Nephron progenitor cell (in vitro differentiated cells): Measurements from ENCODE around the gene TMEM59.

Experiments used
- DNase-seq: peaks from one replicate; pipeline ENCODE4 v3.0.0; 2021
- H3K27ac Mint-ChIP-seq: 2 replicates; pipeline ENCODE4 v1.8.0; 2021; ENCODE audit warnings: mild to moderate bottlenecking, moderate library complexity, mixed read lengths
- H3K27me3 Mint-ChIP-seq: 2 replicates; pipeline ENCODE4 v1.8.0; 2021; ENCODE audit warnings: mild to moderate bottlenecking, low read depth, mixed read lengths; ENCODE audit not compliant: poor library complexity
- H3K36me3 Mint-ChIP-seq: 2 replicates; pipeline ENCODE4 v1.8.0; 2021; ENCODE audit warnings: low read depth, mixed read lengths
- H3K4me1 Mint-ChIP-seq: 2 replicates; pipeline ENCODE4 v1.8.0; 2021; ENCODE audit warnings: mixed read lengths
- H3K4me3 Mint-ChIP-seq: 2 replicates; pipeline ENCODE4 v1.8.0; 2021; ENCODE audit warnings: mild to moderate bottlenecking, moderate library complexity, mixed read lengths
- H3K9me3 Mint-ChIP-seq: 2 replicates; pipeline ENCODE4 v1.8.0; 2021; ENCODE audit warnings: mild to moderate bottlenecking, moderate library complexity, mixed read lengths
- TF ChIP-seq, protein P1 (sequence below): fragments of 200-600 bp; sonication (generic); IDR thresholded peaks from 2 replicates; pipeline ENCODE4 v1.5.0; 2021; ENCODE audit warnings: antibody characterized with exemption

Gene TMEM59

DNA sequence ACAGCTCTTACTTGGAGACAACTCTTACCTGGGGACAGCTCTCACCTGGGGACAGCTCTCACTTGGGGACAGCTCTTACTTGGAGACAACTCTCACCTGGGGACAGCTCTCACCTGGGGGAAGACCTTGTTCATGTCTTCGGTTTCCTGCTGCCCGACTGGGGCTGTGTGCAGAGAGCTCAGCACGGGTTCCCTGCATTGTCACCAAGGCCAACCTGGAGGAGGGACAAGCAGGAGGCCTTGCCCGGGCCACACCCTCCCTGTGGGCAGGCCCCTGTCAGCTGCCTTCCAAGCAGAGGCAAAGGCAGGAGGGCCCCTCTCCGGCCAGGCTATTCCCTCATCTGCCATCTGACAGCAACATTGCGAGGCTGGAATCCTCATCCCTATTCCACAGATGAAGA, 35.0 kb downstream of the TMEM59 start, which contains the start of gene LDLRAD1:
Gene LDLRAD1, minus strand, starts transcription at position 208 of the 400 bp plus-strand sequence. Its CDS starts 74 bp downstream, at position 134.
- Mint-ChIP-seq H3K27ac (peak within 1 kb of the TSS; percentile 76), H3K9me3 (no peaks in the 10 kb centered on the region), H3K36me3 (no peaks in the 10 kb centered on the region), H3K27me3 (peaks cover 9% of the 10 kb centered on the region), H3K4me3 (no peak within 1 kb of the TSS), H3K4me1 (peaks cover 13% of the 10 kb centered on the region)
- DNase-seq = no peak
- TF ChIP-seq, protein P1, sequence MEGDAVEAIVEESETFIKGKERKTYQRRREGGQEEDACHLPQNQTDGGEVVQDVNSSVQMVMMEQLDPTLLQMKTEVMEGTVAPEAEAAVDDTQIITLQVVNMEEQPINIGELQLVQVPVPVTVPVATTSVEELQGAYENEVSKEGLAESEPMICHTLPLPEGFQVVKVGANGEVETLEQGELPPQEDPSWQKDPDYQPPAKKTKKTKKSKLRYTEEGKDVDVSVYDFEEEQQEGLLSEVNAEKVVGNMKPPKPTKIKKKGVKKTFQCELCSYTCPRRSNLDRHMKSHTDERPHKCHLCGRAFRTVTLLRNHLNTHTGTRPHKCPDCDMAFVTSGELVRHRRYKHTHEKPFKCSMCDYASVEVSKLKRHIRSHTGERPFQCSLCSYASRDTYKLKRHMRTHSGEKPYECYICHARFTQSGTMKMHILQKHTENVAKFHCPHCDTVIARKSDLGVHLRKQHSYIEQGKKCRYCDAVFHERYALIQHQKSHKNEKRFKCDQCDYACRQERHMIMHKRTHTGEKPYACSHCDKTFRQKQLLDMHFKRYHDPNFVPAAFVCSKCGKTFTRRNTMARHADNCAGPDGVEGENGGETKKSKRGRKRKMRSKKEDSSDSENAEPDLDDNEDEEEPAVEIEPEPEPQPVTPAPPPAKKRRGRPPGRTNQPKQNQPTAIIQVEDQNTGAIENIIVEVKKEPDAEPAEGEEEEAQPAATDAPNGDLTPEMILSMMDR = no peak

DNA sequence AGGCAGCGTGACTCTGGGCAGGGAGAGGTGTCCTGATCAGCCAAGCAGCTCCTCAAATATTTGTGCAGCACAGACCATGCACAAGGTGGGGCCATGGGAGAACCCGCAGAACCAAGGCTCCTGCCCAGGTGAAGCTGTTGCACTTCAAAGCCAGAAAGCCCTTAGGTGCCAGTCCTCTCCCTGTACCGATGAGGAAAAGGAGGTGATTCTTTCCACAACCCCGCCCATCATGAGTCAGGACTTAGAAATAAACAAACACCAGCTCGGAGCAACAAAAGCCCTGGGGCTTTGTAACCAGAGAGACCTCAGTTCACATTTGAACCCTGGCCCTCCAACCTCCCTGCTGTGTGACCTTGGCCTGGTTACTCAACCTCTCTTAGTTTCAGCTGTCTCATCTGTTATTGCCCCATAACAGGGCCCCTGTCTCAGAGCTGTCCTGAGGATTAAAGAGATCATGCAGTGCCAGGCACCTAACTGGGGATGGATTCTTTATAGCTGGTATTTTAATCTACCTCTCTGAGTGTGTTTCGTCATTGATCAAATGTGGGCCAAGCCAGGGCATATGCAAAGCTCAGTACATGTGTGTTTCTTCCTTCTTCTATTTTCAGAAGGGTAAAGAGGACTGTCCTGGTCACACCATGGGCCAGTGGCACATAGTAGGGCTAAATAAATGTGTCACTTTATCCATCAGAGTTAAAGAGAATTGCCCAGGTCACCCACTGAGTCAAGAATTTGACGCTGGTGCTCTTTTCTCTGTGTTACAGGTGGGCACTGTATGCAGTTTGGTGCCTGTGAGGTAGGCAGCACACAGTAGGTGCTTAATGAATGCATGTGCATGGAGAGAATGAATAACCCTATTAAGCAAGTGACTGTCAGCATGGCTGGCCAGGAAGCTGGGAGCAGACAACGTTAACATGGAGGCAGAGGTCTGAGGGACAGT, 36.4 kb downstream of the TMEM59 start:
- Mint-ChIP-seq H3K4me3 (no peak overlapping the region), H3K9me3 (no peaks in the 10 kb centered on the region), H3K27me3 (peaks cover 19% of the 10 kb centered on the region), H3K27ac (no peak overlapping the region), H3K36me3 (no peaks in the 10 kb centered on the region), H3K4me1 (peaks cover 15% of the 10 kb centered on the region)
- TF ChIP-seq, protein P1 = no peak
- no peak for DNase-seq

DNA sequence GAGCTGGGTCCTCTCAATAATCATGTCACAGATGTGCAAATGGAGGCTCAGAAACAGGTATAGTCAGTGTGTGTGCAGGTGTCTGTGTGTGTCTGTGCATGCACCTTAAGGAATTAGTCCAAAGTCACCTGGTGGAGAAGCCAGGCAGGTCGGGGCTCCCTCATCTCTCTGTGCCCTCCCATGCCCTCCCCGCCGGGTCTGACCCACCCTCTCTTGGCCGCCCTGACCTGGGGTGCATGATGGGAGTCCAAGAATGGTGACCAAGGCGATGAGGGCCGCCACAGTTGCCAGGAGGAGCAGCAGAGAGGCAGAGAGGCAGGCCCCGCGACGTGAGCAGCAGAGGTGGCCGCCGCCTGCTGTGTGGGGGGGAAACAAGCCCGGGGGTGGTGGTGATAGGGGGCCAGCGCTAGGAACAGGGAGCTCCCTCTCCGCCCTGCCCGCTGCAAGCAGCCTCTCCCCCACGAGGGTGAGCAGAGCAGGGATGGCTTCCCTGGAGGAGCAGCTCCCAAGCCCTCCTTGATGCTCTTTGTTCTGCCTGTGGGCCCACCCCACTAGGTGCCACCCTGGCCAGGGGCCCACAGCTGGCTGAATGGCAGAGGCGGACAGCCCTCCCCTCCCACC, 38.9 kb downstream of the TMEM59 start:
- no peak for DNase-seq
- peaks cover 14% of the 10 kb centered on the region for H3K4me1 Mint-ChIP-seq
- no peak overlapping the region for H3K27ac Mint-ChIP-seq
- H3K27me3 Mint-ChIP-seq = peaks cover 26% of the 10 kb centered on the region
- TF ChIP-seq, protein P1 = no peak
- H3K36me3 Mint-ChIP-seq = no peaks in the 10 kb centered on the region
- no peak overlapping the region for H3K4me3 Mint-ChIP-seq
- H3K9me3 Mint-ChIP-seq = no peaks in the 10 kb centered on the region

DNA sequence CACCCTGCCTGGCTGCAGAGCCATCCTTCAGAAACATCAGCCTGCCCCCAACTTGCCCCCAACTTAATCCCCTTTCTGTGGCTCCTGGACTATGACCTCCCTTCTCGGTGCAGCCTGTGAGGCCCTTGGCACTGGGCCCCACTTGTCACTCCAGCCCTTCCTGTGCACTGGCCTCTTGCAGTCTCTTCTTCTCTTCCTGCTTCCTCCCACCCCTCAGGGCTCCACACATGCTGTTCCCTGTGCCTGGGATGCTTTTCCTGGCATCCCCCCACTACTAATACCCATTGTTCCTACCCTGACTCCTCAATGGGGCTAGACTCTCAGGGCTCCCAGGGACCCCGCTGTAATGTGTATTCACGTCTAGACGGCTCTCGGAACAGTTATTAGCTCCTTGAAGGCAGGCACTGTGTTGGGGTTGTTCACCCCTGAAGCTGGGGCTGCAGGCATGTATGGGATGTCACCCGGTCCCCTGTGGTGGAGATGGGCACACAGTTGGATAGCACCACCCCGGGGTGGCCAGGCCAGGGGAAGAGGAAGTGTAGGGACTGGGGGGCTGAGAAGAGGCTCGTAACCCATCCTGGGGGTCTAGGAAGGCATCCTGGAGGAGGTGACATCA, 39.5 kb downstream of the TMEM59 start:
- Mint-ChIP-seq H3K9me3 (no peaks in the 10 kb centered on the region), H3K4me1 (peaks cover 11% of the 10 kb centered on the region), H3K4me3 (no peak overlapping the region), H3K36me3 (no peaks in the 10 kb centered on the region), H3K27ac (no peak overlapping the region), H3K27me3 (peaks cover 26% of the 10 kb centered on the region)
- TF ChIP-seq, protein P1 = no peak
- no peak for DNase-seq

DNA sequence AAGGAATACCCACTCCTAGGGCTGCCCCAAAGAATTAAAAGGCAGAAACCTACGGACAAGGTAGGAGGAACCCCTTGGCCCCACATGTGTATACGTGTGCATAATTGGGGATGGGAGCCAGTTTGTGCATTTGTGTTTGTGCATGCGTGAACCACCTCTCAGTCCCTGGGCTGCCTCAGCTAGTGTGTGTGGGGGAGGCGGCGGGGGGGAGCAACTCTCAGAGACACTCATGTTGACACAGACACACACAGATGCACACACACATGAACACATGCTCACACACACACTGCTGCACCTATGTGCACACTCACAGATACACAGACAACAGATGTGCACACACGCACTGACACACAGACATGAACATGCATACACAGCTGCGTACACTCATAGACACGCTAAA, 40.1 kb downstream of the TMEM59 start:
- peaks cover 11% of the 10 kb centered on the region for H3K4me1 Mint-ChIP-seq
- no peak overlapping the region for H3K27ac Mint-ChIP-seq
- TF ChIP-seq, protein P1 = no peak
- H3K9me3 Mint-ChIP-seq = no peaks in the 10 kb centered on the region
- peaks cover 27% of the 10 kb centered on the region for H3K27me3 Mint-ChIP-seq
- H3K36me3 Mint-ChIP-seq = no peaks in the 10 kb centered on the region
- no peak for DNase-seq
- H3K4me3 Mint-ChIP-seq = no peak overlapping the region
